Measurements from ENCODE around the gene CXCL8. TPM values are rescaled to one million over a fixed set of nuclear protein-coding genes. Genes with fewer than 3 reads are reported as not detected.
"Not testable (repeated sequence)": the region's sequence is repeated elsewhere in the genome, so short reads cannot be mapped to it uniquely, and the experiment has no call there.

The CXCL8 gene
- total RNA-seq: 3.2 TPM

- ATAC-seq: peak; percentile 57
Measured at GRCh38 chr4:73740353-73740778, at the start of gene CXCL8. Gene CXCL8 (plus strand): TSS chr4:73740569. CDS start chr4:73740659, 90 bp downstream.

- ATAC-seq: not testable (repeated sequence)
Measured at GRCh38 chr4:73691201-73691600, 49.2 kb upstream of the CXCL8 start.

- no peak for ATAC-seq
Measured at GRCh38 chr4:73691759-73692158, 48.6 kb upstream of the CXCL8 start.

GRCh38 chr4:73692254-73692653 is 48.1 kb upstream of the CXCL8 start:
- ATAC-seq: no peak

GRCh38 chr4:73692701-73693100 is 47.7 kb upstream of the CXCL8 start:
- ATAC-seq: no peak

GRCh38 chr4:73693811-73694210 is 46.6 kb upstream of the CXCL8 start:
- no peak for ATAC-seq

- peak; percentile 85 for ATAC-seq
Measured at GRCh38 chr4:73698217-73698616, 42.2 kb upstream of the CXCL8 start.

- no peak for ATAC-seq
Measured at GRCh38 chr4:73701116-73701515, 39.3 kb upstream of the CXCL8 start.

- ATAC-seq: no peak
Measured at GRCh38 chr4:73702796-73703287, 37.5 kb upstream of the CXCL8 start.

GRCh38 chr4:73703320-73703719 is 37.0 kb upstream of the CXCL8 start:
- no peak for ATAC-seq

GRCh38 chr4:73704314-73705055 is 35.9 kb upstream of the CXCL8 start:
- peak; percentile 92 for ATAC-seq

GRCh38 chr4:73705056-73705432 is 35.3 kb upstream of the CXCL8 start:
- peak; percentile 42 for ATAC-seq

- ATAC-seq: no peak
Measured at GRCh38 chr4:73705721-73706120, 34.6 kb upstream of the CXCL8 start.

- ATAC-seq: no peak
Measured at GRCh38 chr4:73706811-73707210, 33.6 kb upstream of the CXCL8 start.

- no peak for ATAC-seq
Measured at GRCh38 chr4:73707269-73707875, 33.0 kb upstream of the CXCL8 start.

GRCh38 chr4:73707918-73708577 is 32.3 kb upstream of the CXCL8 start:
- peak; percentile 54 for ATAC-seq

- ATAC-seq: no peak
Measured at GRCh38 chr4:73709451-73710033, 30.8 kb upstream of the CXCL8 start.

- peak; percentile 72 for ATAC-seq
Measured at GRCh38 chr4:73710094-73710493, 30.3 kb upstream of the CXCL8 start.

GRCh38 chr4:73711989-73712388 is 28.4 kb upstream of the CXCL8 start:
- no peak for ATAC-seq

- peak; percentile 71 for ATAC-seq
Measured at GRCh38 chr4:73713650-73714049, 26.7 kb upstream of the CXCL8 start.

GRCh38 chr4:73714647-73715046 is 25.7 kb upstream of the CXCL8 start:
- no peak for ATAC-seq

- ATAC-seq: no peak
Measured at GRCh38 chr4:73715659-73716058, 24.7 kb upstream of the CXCL8 start.

Data from esophagus mucosa (tissue), 1 donor.